GM13976 (cell line): ENCODE data around the gene BFSP1.

Experiments
- DNase-seq: peaks from one replicate; pipeline ENCODE4 v3.0.0; 2012; ENCODE audit warnings: low spot score
- in situ Hi-C: fragments of 300-500 bp; cut with MboI; formaldehyde crosslinking; loops from one replicate; pipeline ENCODE4 v1.12.0; 2022; ENCODE audit warnings: low sequenced_read_pairs, mixed read lengths, inconsistent platforms; ENCODE audit not compliant: unreplicated experiment
- TF ChIP-seq, protein P1 (sequence below): IDR thresholded peaks from 2 replicates; pipeline ENCODE4 v1.5.1; 2012; ENCODE audit warnings: borderline replicate concordance, mild to moderate bottlenecking; ENCODE audit not compliant: insufficient read depth; ENCODE audit errors: extremely low read depth, missing control alignments, control extremely low read depth

Gene BFSP1

GRCh38 chr20:17565169-17565845 lies 34.1 kb upstream of the BFSP1 start:
- in situ Hi-C loops = no loop called here
- TF ChIP-seq, protein P1, sequence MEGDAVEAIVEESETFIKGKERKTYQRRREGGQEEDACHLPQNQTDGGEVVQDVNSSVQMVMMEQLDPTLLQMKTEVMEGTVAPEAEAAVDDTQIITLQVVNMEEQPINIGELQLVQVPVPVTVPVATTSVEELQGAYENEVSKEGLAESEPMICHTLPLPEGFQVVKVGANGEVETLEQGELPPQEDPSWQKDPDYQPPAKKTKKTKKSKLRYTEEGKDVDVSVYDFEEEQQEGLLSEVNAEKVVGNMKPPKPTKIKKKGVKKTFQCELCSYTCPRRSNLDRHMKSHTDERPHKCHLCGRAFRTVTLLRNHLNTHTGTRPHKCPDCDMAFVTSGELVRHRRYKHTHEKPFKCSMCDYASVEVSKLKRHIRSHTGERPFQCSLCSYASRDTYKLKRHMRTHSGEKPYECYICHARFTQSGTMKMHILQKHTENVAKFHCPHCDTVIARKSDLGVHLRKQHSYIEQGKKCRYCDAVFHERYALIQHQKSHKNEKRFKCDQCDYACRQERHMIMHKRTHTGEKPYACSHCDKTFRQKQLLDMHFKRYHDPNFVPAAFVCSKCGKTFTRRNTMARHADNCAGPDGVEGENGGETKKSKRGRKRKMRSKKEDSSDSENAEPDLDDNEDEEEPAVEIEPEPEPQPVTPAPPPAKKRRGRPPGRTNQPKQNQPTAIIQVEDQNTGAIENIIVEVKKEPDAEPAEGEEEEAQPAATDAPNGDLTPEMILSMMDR = no peak
- DNase-seq = no peak

GRCh38 chr20:17562804-17563305 lies 31.7 kb upstream of the BFSP1 start:
- in situ Hi-C loops = no loop called here
- no peak for DNase-seq
- TF ChIP-seq, protein P1 = no peak

GRCh38 chr20:17560344-17561074 lies 29.3 kb upstream of the BFSP1 start:
- TF ChIP-seq, protein P1 = no peak
- in situ Hi-C loops = no loop called here
- no peak for DNase-seq

DNA sequence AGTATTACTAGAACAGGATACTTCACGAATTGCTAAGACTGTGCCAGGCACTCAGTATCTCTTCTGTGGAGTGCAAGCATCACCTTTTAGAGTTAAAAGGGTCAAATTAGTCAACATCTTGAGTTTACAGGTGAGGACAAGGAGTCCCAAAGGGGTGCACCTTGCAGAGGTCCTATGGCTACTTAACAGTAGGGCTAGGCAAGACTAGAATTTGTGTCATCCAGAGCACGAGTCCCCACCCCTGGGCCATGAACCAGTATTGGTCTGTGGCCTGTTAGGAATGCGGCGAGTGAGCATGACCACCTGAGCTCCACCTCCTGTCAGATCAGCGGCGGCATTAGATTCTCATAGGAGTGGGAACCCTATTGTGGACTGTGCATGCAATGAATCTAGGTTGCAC lies 28.2 kb upstream of the BFSP1 start:
- TF ChIP-seq, protein P1 = no peak
- in situ Hi-C loops = no loop called here
- DNase-seq = no peak

DNA sequence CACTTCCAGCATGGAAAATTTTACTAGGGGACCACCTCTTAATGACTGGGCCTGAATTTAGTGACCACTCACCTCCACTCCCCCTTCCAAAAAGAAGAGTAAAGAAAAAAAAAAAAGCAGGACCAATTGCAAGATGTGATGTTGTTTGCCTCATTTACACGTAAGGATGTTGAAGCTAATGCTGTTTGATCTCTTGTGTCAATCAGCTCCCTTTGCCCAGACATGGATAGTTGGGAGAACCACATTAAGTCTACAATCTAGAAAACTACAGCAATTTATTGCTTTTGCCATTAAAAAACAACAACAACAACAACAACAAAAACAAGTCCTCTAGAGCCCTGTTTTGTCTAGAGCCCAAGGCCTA lies 27.7 kb upstream of the BFSP1 start:
- TF ChIP-seq, protein P1 = no peak
- DNase-seq = no peak
- in situ Hi-C loops = no loop called here

GRCh38 chr20:17558154-17558940 lies 27.2 kb upstream of the BFSP1 start:
- TF ChIP-seq, protein P1 = no peak
- in situ Hi-C loops = no loop called here
- no peak for DNase-seq
